K562 (cell line): Measurements from ENCODE around the gene AGPAT1. TPM values are rescaled to one million over a fixed set of nuclear protein-coding genes. Genes with fewer than 3 reads are reported as not detected.
A peak's percentile ranks its signal among the peaks of the same experiment; 100 is the strongest.

Source experiments
- CCNT2 ChIP-seq: IDR thresholded peaks from 2 replicates; pipeline ENCODE4 v1.6.1; 2011; ENCODE audit warnings: borderline replicate concordance, low read depth, mild to moderate bottlenecking, moderate library complexity, mixed read lengths, low read length; ENCODE audit not compliant: insufficient read length; ENCODE audit errors: extremely low read depth
- HDAC1 ChIP-seq, 2 experiments: fragments of 450-650 bp; IDR thresholded peaks; 2 replicates each; pipeline ENCODE4 v1.6.1; 2016 to 2017; ENCODE audit warnings: inconsistent platforms in 1 of 2, mild to moderate bottlenecking in 1 of 2, moderate library complexity in 1 of 2
- HINFP ChIP-seq: fragments of 450-650 bp; conservative IDR thresholded peaks from 2 replicates; pipeline ENCODE4 v1.6.1; 2016; ENCODE audit warnings: missing genetic modification characterization, low read depth, mild to moderate bottlenecking, control low read depth, missing compliant biosample characterization
- HMGN3 ChIP-seq: IDR thresholded peaks from 2 replicates; pipeline ENCODE4 v1.6.1; 2011; ENCODE audit warnings: borderline replicate concordance, low read depth, mild to moderate bottlenecking, mixed read lengths, low read length; ENCODE audit not compliant: insufficient read length; ENCODE audit errors: extremely low read depth
- LARP7 ChIP-seq: fragments of 450-650 bp; IDR thresholded peaks from 2 replicates; pipeline ENCODE4 v1.6.1; 2016
- RFX5 ChIP-seq: IDR thresholded peaks from 2 replicates; pipeline ENCODE4 v1.6.1; 2011; ENCODE audit warnings: low read depth, mild to moderate bottlenecking, improper control_type of control experiment, low read length
- SETDB1 ChIP-seq: IDR thresholded peaks from one replicate; pipeline ENCODE4 v1.6.1; 2012; ENCODE audit warnings: low read length, control low read depth, inconsistent platforms
- SMC3 ChIP-seq: conservative IDR thresholded peaks from 2 replicates; pipeline ENCODE4 v1.6.1; 2011; ENCODE audit warnings: low read depth, low read length, improper control_type of control experiment; ENCODE audit not compliant: insufficient read depth
- SPI1 ChIP-seq: IDR thresholded peaks from 2 replicates; pipeline ENCODE4 v1.6.1; 2011; ENCODE audit warnings: low read depth, low read length, control low read depth, borderline replicate concordance
- SRF ChIP-seq, 2 experiments: fragments of 250-450, 450-650 bp in 1 of 2; sonication (Bioruptor Pico) in 1 of 2; sonication (generic) in 1 of 2; formaldehyde crosslinking; IDR thresholded peaks; 2 replicates each; pipeline versions ENCODE4 v1.5.0 to v1.5.1; 2020 to 2022; ENCODE audit warnings: mild to moderate bottlenecking in 1 of 2, missing genetic modification reagents in 1 of 2
- TFAP4 ChIP-seq: sonication (generic); formaldehyde crosslinking; IDR thresholded peaks from 2 replicates; pipeline ENCODE4 v1.8.0; 2022; ENCODE audit warnings: missing genetic modification reagents, mild to moderate bottlenecking, moderate library complexity, borderline replicate concordance
- YY1 ChIP-seq, 3 experiments: IDR thresholded peaks; 2 replicates each; pipeline ENCODE4 v1.6.1; 2011; ENCODE audit warnings: low read length in 2 of 3, mild to moderate bottlenecking in 2 of 3, moderate library complexity in 2 of 3, borderline replicate concordance in 1 of 3, control low read depth in 1 of 3, low read depth in 1 of 3; ENCODE audit not compliant: insufficient read depth in 3 of 3, insufficient replicate concordance in 2 of 3, control insufficient read depth in 1 of 3, insufficient read length in 1 of 3; ENCODE audit errors: extremely low read depth in 1 of 3
- polyA plus RNA-seq, 8 experiments: library from polyadenylated mRNA; depleted of rRNA in 4 of 8; stranded (reverse) in 5 of 8; unstranded in 3 of 8; fragments of >200 nt; fragmentation: Nextera tagmentation in 2 of 8; fragmentation: Illumina TruSeq in 1 of 8; extraction: Ambion mirVana in 2 of 8; extraction: Trizol in 1 of 8; gene quantifications; 2 replicates each; pipeline versions ENCODE4 v1.2.1 to v1.2.3, GENCODE V29; 2011 to 2014; ENCODE audit warnings: inconsistent platforms in 1 of 8, missing spikeins in 1 of 8
- total RNA-seq, 7 experiments: library from RNA; depleted of rRNA in 6 of 7; stranded (reverse); fragments of >200 nt in 6 of 7; fragmentation: Illumina TruSeq in 2 of 7; extraction: Trizol in 2 of 7; gene quantifications; 2 replicates each; pipeline versions ENCODE4 v1.2.1 to v1.2.3, GENCODE V29; 2011 to 2021; ENCODE audit warnings: low replicate concordance in 1 of 7
- TF ChIP-seq, protein P1 (sequence below): sonication (generic); formaldehyde crosslinking; IDR thresholded peaks from 2 replicates; pipeline ENCODE4 v1.8.1; 2022; ENCODE audit warnings: missing genetic modification reagents
- TF ChIP-seq, protein P2 (sequence below), 2 experiments: IDR thresholded peaks; 2 replicates each; pipeline ENCODE4 v1.6.1; 2012; ENCODE audit warnings: improper control_type of control experiment in 2 of 2, low read depth in 2 of 2, low read length in 2 of 2, borderline replicate concordance in 1 of 2

AGPAT1 gene
- total and polyA plus RNA-seq, 9 of the 15 experiments (the other 6 are each of a cell fraction or from before 2014, with no cell fraction given), result 37.9 to 176 (median 69.4) TPM

- TF ChIP-seq, protein P1, sequence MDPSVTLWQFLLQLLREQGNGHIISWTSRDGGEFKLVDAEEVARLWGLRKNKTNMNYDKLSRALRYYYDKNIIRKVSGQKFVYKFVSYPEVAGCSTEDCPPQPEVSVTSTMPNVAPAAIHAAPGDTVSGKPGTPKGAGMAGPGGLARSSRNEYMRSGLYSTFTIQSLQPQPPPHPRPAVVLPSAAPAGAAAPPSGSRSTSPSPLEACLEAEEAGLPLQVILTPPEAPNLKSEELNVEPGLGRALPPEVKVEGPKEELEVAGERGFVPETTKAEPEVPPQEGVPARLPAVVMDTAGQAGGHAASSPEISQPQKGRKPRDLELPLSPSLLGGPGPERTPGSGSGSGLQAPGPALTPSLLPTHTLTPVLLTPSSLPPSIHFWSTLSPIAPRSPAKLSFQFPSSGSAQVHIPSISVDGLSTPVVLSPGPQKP (CRISPR knock-in tag), result no peak
- TF ChIP-seq TFAP4 (CRISPR knock-in tag) (peak; percentile 94), LARP7 (no peak), CCNT2 (peak; percentile 98), HMGN3 (peak; percentile 99), YY1 (IDR thresholded peaks at IDR 0.05; ENCODE audit: borderline replicate concordance in 1 of 3, control insufficient read depth in 1 of 3, extremely low read depth in 1 of 3, insufficient read depth in 3 of 3, insufficient read length in 1 of 3, insufficient replicate concordance in 2 of 3, low read depth in 1 of 3, low read length in 2 of 3) (peak in 1 of 3 experiments; percentile 47), SPI1 (no peak), HINFP (tag) (peak; percentile 89), SRF (CRISPR knock-in tag; IDR thresholded peaks at IDR 0.05) (peak in 1 of 2 experiments; percentile 72; a peak in 1 of 4 replicates), SMC3 (peak; percentile 43; the same call in 1 of the 2 replicates), SETDB1 (peak; percentile 99), HDAC1 (IDR thresholded peaks at IDR 0.05) (no peak), RFX5 (0 out of 2 replicates have a peak, but pooled peaks have one; percentile 17)
- TF ChIP-seq, protein P2, sequence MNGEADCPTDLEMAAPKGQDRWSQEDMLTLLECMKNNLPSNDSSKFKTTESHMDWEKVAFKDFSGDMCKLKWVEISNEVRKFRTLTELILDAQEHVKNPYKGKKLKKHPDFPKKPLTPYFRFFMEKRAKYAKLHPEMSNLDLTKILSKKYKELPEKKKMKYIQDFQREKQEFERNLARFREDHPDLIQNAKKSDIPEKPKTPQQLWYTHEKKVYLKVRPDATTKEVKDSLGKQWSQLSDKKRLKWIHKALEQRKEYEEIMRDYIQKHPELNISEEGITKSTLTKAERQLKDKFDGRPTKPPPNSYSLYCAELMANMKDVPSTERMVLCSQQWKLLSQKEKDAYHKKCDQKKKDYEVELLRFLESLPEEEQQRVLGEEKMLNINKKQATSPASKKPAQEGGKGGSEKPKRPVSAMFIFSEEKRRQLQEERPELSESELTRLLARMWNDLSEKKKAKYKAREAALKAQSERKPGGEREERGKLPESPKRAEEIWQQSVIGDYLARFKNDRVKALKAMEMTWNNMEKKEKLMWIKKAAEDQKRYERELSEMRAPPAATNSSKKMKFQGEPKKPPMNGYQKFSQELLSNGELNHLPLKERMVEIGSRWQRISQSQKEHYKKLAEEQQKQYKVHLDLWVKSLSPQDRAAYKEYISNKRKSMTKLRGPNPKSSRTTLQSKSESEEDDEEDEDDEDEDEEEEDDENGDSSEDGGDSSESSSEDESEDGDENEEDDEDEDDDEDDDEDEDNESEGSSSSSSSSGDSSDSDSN (IDR thresholded peaks at IDR 0.05; ENCODE audit: borderline replicate concordance in 1 of 2, low read depth in 2 of 2, low read length in 2 of 2), result peak in 1 of 2 experiments; percentile 58; a peak in 1 of 4 replicates
Observed at GRCh38 chr6:32195652-32195901, 19.7 kb upstream of the AGPAT1 start (continued).
